ENCODE measurements around the gene ZNF613.

ZNF613 gene

DNA sequence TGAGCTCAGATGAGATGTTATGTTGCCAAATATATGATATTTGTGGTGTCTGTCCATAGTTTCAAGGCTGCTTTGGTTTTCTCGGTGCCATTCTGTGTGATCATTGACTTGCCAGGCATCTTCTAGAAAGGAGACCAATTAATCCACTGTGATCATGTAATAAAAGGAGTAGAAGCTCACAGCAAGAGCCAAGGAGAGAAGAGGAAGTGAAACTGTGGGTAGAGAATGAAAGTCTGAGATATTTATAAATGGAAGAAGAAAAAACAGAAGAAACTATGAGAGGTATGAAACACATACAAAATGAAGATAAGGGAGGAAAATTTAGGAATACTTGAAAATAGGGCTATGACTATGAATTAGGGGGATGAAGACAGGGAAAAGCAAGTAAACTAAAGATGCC, 11.1 kb upstream of the ZNF613 start:
- no peaks in the 10 kb centered on the region for H3K4me1 ChIP-seq (ENCODE audit: insufficient read depth, low read length)
- peaks cover 70% of the 10 kb centered on the region for H3K9me3 ChIP-seq (ENCODE audit: insufficient read depth, low read length, severe bottlenecking)
- no peaks in the 10 kb centered on the region for H4K20me1 ChIP-seq (ENCODE audit: insufficient read depth, low read length)
- H3K27me3 ChIP-seq (ENCODE audit: insufficient read depth, low read length, poor library complexity), result no peaks in the 10 kb centered on the region
- no peak for ATAC-seq (ENCODE audit: insufficient read depth, low read depth)
- no peak overlapping the region for H3K4me2 ChIP-seq (ENCODE audit: insufficient read depth, low read length)
- H3K79me2 ChIP-seq (ENCODE audit: insufficient read depth, low read length), result no peaks in the 10 kb centered on the region
- TF ChIP-seq, protein P1, sequence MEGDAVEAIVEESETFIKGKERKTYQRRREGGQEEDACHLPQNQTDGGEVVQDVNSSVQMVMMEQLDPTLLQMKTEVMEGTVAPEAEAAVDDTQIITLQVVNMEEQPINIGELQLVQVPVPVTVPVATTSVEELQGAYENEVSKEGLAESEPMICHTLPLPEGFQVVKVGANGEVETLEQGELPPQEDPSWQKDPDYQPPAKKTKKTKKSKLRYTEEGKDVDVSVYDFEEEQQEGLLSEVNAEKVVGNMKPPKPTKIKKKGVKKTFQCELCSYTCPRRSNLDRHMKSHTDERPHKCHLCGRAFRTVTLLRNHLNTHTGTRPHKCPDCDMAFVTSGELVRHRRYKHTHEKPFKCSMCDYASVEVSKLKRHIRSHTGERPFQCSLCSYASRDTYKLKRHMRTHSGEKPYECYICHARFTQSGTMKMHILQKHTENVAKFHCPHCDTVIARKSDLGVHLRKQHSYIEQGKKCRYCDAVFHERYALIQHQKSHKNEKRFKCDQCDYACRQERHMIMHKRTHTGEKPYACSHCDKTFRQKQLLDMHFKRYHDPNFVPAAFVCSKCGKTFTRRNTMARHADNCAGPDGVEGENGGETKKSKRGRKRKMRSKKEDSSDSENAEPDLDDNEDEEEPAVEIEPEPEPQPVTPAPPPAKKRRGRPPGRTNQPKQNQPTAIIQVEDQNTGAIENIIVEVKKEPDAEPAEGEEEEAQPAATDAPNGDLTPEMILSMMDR (IDR thresholded peaks at IDR 0.05; ENCODE audit: borderline replicate concordance, extremely low read depth, low read length, poor library complexity, severe bottlenecking), result no peak
- TF ChIP-seq EZH2 (IDR thresholded peaks at IDR 0.05; ENCODE audit: borderline replicate concordance, low read depth, low read length, severe bottlenecking), result no peak
- H3K36me3 ChIP-seq (ENCODE audit: insufficient read depth, low read length), result no peaks in the 10 kb centered on the region
- no peak overlapping the region for H3K9ac ChIP-seq (ENCODE audit: low read depth, low read length)
- DNase-seq, result no peak
- H2AFZ ChIP-seq (ENCODE audit: low read depth, low read length), result no peak overlapping the region
- no peak overlapping the region for H3K27ac ChIP-seq (ENCODE audit: low read length)
- H3K4me3 ChIP-seq (ENCODE audit: low read depth in 1 of 2, low read length in 2 of 2), result no peak overlapping the region

DNA sequence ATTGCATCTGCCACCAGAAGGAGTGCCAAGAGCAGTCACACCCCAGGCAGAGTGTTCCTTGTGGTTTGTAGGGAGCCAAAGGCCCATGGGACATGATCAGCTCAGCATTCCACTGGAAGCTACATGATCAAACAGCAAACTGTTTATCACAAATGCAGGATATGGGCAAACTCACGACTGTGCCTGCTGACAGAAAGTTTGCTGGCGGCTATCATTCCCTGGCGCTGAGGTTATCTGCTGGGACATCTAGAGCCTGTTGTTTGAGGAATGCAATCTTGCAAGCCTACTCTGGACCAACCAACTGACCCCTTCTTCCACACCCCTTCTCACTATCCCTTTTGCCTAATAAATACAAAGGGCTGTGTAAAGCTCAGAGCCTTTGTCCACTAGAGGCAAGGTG, 7.7 kb upstream of the ZNF613 start:
- Histone ChIP-seq H3K4me2 (ENCODE audit: insufficient read depth, low read length) (no peak overlapping the region), H4K20me1 (ENCODE audit: insufficient read depth, low read length) (no peaks in the 10 kb centered on the region), H3K36me3 (ENCODE audit: insufficient read depth, low read length) (no peaks in the 10 kb centered on the region), H3K27me3 (ENCODE audit: insufficient read depth, low read length, poor library complexity) (no peaks in the 10 kb centered on the region), H3K79me2 (ENCODE audit: insufficient read depth, low read length) (no peaks in the 10 kb centered on the region), H3K9me3 (ENCODE audit: insufficient read depth, low read length, severe bottlenecking) (peaks cover 74% of the 10 kb centered on the region), H3K4me1 (ENCODE audit: insufficient read depth, low read length) (no peaks in the 10 kb centered on the region), H2AFZ (ENCODE audit: low read depth, low read length) (no peak overlapping the region), H3K4me3 (ENCODE audit: low read depth in 1 of 2, low read length in 2 of 2) (no peak overlapping the region), H3K27ac (ENCODE audit: low read length) (no peak overlapping the region), H3K9ac (ENCODE audit: low read depth, low read length) (no peak overlapping the region)
- DNase-seq (no peak), ATAC-seq (ENCODE audit: insufficient read depth, low read depth) (no peak)
- TF ChIP-seq EZH2 (IDR thresholded peaks at IDR 0.05; ENCODE audit: borderline replicate concordance, low read depth, low read length, severe bottlenecking), result no peak
- TF ChIP-seq, protein P1 (IDR thresholded peaks at IDR 0.05; ENCODE audit: borderline replicate concordance, extremely low read depth, low read length, poor library complexity, severe bottlenecking), result no peak

DNA sequence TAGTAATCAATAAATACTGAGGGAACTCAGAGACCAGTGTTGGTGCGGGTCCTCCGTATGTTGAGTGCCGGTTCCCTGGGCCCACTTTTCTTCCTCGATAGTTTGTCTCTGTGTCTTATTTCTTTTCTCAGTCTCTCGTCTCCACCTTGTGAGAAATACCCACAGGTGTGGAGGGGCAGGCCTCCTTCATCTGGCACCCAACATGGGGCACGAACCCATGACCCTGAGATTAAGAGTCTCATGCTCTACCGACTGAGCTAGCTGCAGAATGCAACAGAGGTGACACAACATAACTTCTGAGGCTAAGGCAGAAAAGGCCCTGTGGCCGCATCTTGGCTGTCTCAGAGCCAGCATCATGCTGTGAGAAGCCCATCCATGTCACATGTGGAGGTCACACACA, 5.3 kb upstream of the ZNF613 start:
- Histone ChIP-seq H3K9me3 (ENCODE audit: insufficient read depth, low read length, severe bottlenecking) (peaks cover 63% of the 10 kb centered on the region), H3K9ac (ENCODE audit: low read depth, low read length) (no peak overlapping the region), H3K4me3 (ENCODE audit: low read depth in 1 of 2, low read length in 2 of 2) (no peak overlapping the region), H2AFZ (ENCODE audit: low read depth, low read length) (no peak overlapping the region), H3K4me2 (ENCODE audit: insufficient read depth, low read length) (no peak overlapping the region), H3K27ac (ENCODE audit: low read length) (no peak overlapping the region), H4K20me1 (ENCODE audit: insufficient read depth, low read length) (no peaks in the 10 kb centered on the region), H3K79me2 (ENCODE audit: insufficient read depth, low read length) (no peaks in the 10 kb centered on the region), H3K27me3 (ENCODE audit: insufficient read depth, low read length, poor library complexity) (no peaks in the 10 kb centered on the region), H3K4me1 (ENCODE audit: insufficient read depth, low read length) (peaks cover 7% of the 10 kb centered on the region), H3K36me3 (ENCODE audit: insufficient read depth, low read length) (no peaks in the 10 kb centered on the region)
- DNase-seq (peak; percentile 36), ATAC-seq (ENCODE audit: insufficient read depth, low read depth) (no peak)
- TF ChIP-seq EZH2 (IDR thresholded peaks at IDR 0.05; ENCODE audit: borderline replicate concordance, low read depth, low read length, severe bottlenecking), result no peak
- TF ChIP-seq, protein P1 (IDR thresholded peaks at IDR 0.05; ENCODE audit: borderline replicate concordance, extremely low read depth, low read length, poor library complexity, severe bottlenecking), result no peak

DNA sequence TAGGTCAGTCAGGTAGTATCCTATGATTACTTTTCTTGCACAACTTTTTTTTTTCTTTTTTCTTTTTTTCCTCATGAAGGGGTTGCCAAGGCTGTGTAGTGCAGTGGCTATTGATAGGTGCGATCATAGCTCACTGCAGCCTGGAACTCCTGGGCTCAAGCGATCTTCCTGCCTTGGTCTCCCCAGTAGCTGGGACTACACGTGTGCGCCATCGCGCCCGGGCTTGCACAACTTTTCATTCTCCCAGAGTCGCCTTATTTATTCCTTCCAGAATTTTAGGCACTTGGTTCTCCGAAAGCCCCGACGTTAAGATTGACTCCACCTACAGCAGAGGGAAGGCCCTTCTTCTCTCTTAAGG, 867 bp upstream of the ZNF613 start:
- Histone ChIP-seq H2AFZ (ENCODE audit: low read depth, low read length) (peak overlapping the region; percentile 99), H3K4me1 (ENCODE audit: insufficient read depth, low read length) (peaks cover 21% of the 10 kb centered on the region), H3K79me2 (ENCODE audit: insufficient read depth, low read length) (peaks cover 21% of the 10 kb centered on the region), H3K27me3 (ENCODE audit: insufficient read depth, low read length, poor library complexity) (no peaks in the 10 kb centered on the region), H3K9me3 (ENCODE audit: insufficient read depth, low read length, severe bottlenecking) (peaks cover 36% of the 10 kb centered on the region), H3K27ac (ENCODE audit: low read length) (peak overlapping the region; percentile 96), H3K36me3 (ENCODE audit: insufficient read depth, low read length) (peaks cover 23% of the 10 kb centered on the region), H4K20me1 (ENCODE audit: insufficient read depth, low read length) (no peaks in the 10 kb centered on the region), H3K4me2 (ENCODE audit: insufficient read depth, low read length) (peak overlapping the region; percentile 82), H3K4me3 (ENCODE audit: low read depth in 1 of 2, low read length in 2 of 2) (peak overlapping the region; percentile 85 to 91; a peak in 3 of 4 replicates), H3K9ac (ENCODE audit: low read depth, low read length) (peak overlapping the region; percentile 81)
- no peak for TF ChIP-seq EZH2 (IDR thresholded peaks at IDR 0.05; ENCODE audit: borderline replicate concordance, low read depth, low read length, severe bottlenecking)
- TF ChIP-seq, protein P1 (IDR thresholded peaks at IDR 0.05; ENCODE audit: borderline replicate concordance, extremely low read depth, low read length, poor library complexity, severe bottlenecking), result no peak
- DNase-seq, result no peak
- no peak for ATAC-seq (ENCODE audit: insufficient read depth, low read depth)
